GM12878 (cell line): ENCODE data around the gene C10orf67. TPM values are rescaled to one million over a fixed set of nuclear protein-coding genes. Genes with fewer than 3 reads are reported as not detected.

ENCODE experiments used
- ATAC-seq: fragments of 200-7000 bp; cut with Tn5 transposase; 3 replicates; pipeline ENCODE4 v1.9.1; 2020; ENCODE audit warnings: mild to moderate bottlenecking, moderate library complexity
- BruUV-seq: library from RNA; stranded (reverse); fragments of 400-500 nt; replicated peaks from 2 replicates; lab custom pipeline; 2021; lab: Mats Ljungman, UMichigan
- CTCF ChIA-PET: fragments of 300-600 bp; sonication (Branson Sonifier 250); formaldehyde crosslinking; extraction: SDS; loops from one replicate; lab custom pipeline; 2021; ENCODE audit warnings: inconsistent platforms; lab: Yijun Ruan, JAX
- POLR2A ChIA-PET: fragments of 350-600 bp; formaldehyde crosslinking; extraction: SDS; loops from one replicate; lab custom pipeline; 2021; ENCODE audit warnings: inconsistent platforms; lab: Charles Lee
- RAD21 ChIA-PET: fragments of 300-600 bp; sonication (Branson Sonifier 250); formaldehyde crosslinking; loops from one replicate; lab custom pipeline; 2023; ENCODE audit warnings: antibody characterized with exemption; ENCODE audit not compliant: unreplicated experiment; lab: Charles Lee
- SMC1A ChIA-PET: fragments of 300-600 bp; sonication (Branson Sonifier 250); formaldehyde crosslinking; loops from one replicate; lab custom pipeline; 2023; ENCODE audit not compliant: unreplicated experiment, uncharacterized antibody; lab: Charles Lee
- DNase-seq: peaks from one replicate; pipeline ENCODE4 v3.0.0-alpha.2; 2011; ENCODE audit warnings: low read depth, low spot score
- FAIRE-seq: peaks from 3 replicates; lab custom pipeline; 2011; peaks lifted over from hg19 to GRCh38; lab: Jason Lieb, UNC
- H2AFZ ChIP-seq: 2 replicates; pipeline ENCODE4 v1.6.0; 2011; ENCODE audit warnings: low read depth, low read length, control low read depth; ENCODE audit not compliant: control insufficient read depth
- H3K27ac ChIP-seq: 2 replicates; pipeline ENCODE4 v1.5.1; 2011; ENCODE audit warnings: control low read depth; ENCODE audit not compliant: control insufficient read depth, insufficient read depth
- H3K27me3 ChIP-seq, 2 experiments: replicated peaks in 1 of 2; 2 replicates each; pipeline versions ENCODE4 v1.6.0 to v1.6.1; 2011; ENCODE audit warnings: low read length in 1 of 2; ENCODE audit not compliant: control insufficient read depth in 2 of 2, insufficient read depth in 2 of 2
- H3K36me3 ChIP-seq, 2 experiments: 2 replicates each; pipeline ENCODE4 v1.5.1; 2011; ENCODE audit warnings: low read length in 1 of 2; ENCODE audit not compliant: control insufficient read depth in 2 of 2, insufficient read depth in 2 of 2
- H3K4me1 ChIP-seq: 2 replicates; pipeline ENCODE4 v1.6.1; 2011; ENCODE audit warnings: mild to moderate bottlenecking, low read length, moderate library complexity, mixed read lengths; ENCODE audit not compliant: control insufficient read depth, insufficient read depth
- H3K4me2 ChIP-seq: 2 replicates; pipeline ENCODE4 v1.6.0; 2011; ENCODE audit warnings: control low read depth; ENCODE audit not compliant: control insufficient read depth, insufficient read depth
- H3K4me3 ChIP-seq: fragments of 200-600 bp; sonication (generic); 2 replicates; pipeline ENCODE4 v1.5.1; 2016
- H3K79me2 ChIP-seq: 2 replicates; pipeline ENCODE4 v1.6.0; 2011; ENCODE audit warnings: low read length; ENCODE audit not compliant: control insufficient read depth, insufficient read depth
- H3K9ac ChIP-seq: 2 replicates; pipeline ENCODE4 v1.8.0; 2011; ENCODE audit warnings: low read length, control low read depth, mixed read lengths; ENCODE audit not compliant: control insufficient read depth, insufficient read depth
- H3K9me3 ChIP-seq: replicated peaks from 3 replicates; pipeline ENCODE4 v1.5.1; 2011; ENCODE audit warnings: mild to moderate bottlenecking, low read length; ENCODE audit not compliant: control insufficient read depth, insufficient read depth
- H4K20me1 ChIP-seq: 2 replicates; pipeline ENCODE4 v1.6.0; 2011; ENCODE audit not compliant: control insufficient read depth, insufficient read depth
- BCL11A ChIP-seq: IDR thresholded peaks from 2 replicates; pipeline ENCODE4 v1.6.1; 2011; ENCODE audit warnings: low read depth, low read length
- BHLHE40 ChIP-seq, 2 experiments: fragments of 450-650 bp in 1 of 2; IDR thresholded peaks; 2 replicates each; pipeline ENCODE4 v1.6.1; 2011 to 2017; ENCODE audit warnings: low read depth in 2 of 2, borderline replicate concordance in 1 of 2, improper control_type of control experiment in 1 of 2, low read length in 1 of 2, mild to moderate bottlenecking in 1 of 2
- CREM ChIP-seq: IDR thresholded peaks from 2 replicates; pipeline ENCODE4 v1.6.1; 2014; ENCODE audit warnings: antibody characterized with exemption, low read depth
- ESRRA ChIP-seq: IDR thresholded peaks from 2 replicates; pipeline ENCODE4 v1.6.1; 2012; ENCODE audit warnings: mild to moderate bottlenecking, low read length, improper control_type of control experiment
- ETV6 ChIP-seq, 2 experiments: fragments of 450-650 bp in 1 of 2; IDR thresholded peaks in 1 of 2; conservative IDR thresholded peaks in 1 of 2; 2 replicates each; pipeline ENCODE4 v1.6.1; 2014; ENCODE audit warnings: antibody characterized with exemption in 1 of 2, borderline replicate concordance in 1 of 2, low read depth in 1 of 2, mild to moderate bottlenecking in 1 of 2, moderate library complexity in 1 of 2
- FOXM1 ChIP-seq: IDR thresholded peaks from 2 replicates; pipeline ENCODE4 v1.6.1; 2012; ENCODE audit warnings: low read depth, mild to moderate bottlenecking, inconsistent platforms, low read length, moderate library complexity
- HDAC6 ChIP-seq: fragments of 200-600 bp; sonication (generic); IDR thresholded peaks from one replicate; pipeline ENCODE4 v1.8.0; 2017; ENCODE audit warnings: antibody characterized with exemption; ENCODE audit not compliant: unreplicated experiment
- IKZF2 ChIP-seq, 2 experiments: fragments of 450-650 bp; IDR thresholded peaks; 2 replicates each; pipeline ENCODE4 v1.6.1; 2017; ENCODE audit warnings: mild to moderate bottlenecking in 2 of 2, moderate library complexity in 2 of 2
- IRF4 ChIP-seq: IDR thresholded peaks from 2 replicates; pipeline ENCODE4 v1.6.1; 2011; ENCODE audit warnings: low read depth, low read length
- MEF2A ChIP-seq: IDR thresholded peaks from 2 replicates; pipeline ENCODE4 v1.6.1; 2011; ENCODE audit warnings: low read depth, mild to moderate bottlenecking, low read length, moderate library complexity; ENCODE audit not compliant: insufficient read depth
- MYB ChIP-seq: fragments of 150-350 bp; IDR thresholded peaks from 2 replicates; pipeline ENCODE4 v1.6.1; 2014; ENCODE audit warnings: mild to moderate bottlenecking, low read depth, low read length, borderline replicate concordance
- NFIC ChIP-seq: IDR thresholded peaks from 2 replicates; pipeline ENCODE4 v1.6.1; 2012; ENCODE audit warnings: low read depth, mild to moderate bottlenecking, inconsistent platforms, low read length, moderate library complexity
- RUNX3 ChIP-seq: IDR thresholded peaks from 2 replicates; pipeline ENCODE4 v1.6.1; 2012; ENCODE audit warnings: low read length, inconsistent platforms
- TBL1XR1 ChIP-seq: IDR thresholded peaks from 2 replicates; pipeline ENCODE4 v1.6.1; 2012; ENCODE audit warnings: low read depth, low read length, improper control_type of control experiment
- ZNF207 ChIP-seq: fragments of 450-650 bp; IDR thresholded peaks from 2 replicates; pipeline ENCODE4 v1.6.1; 2014; ENCODE audit warnings: antibody characterized with exemption, mild to moderate bottlenecking, borderline replicate concordance
- ZZZ3 ChIP-seq: IDR thresholded peaks from 2 replicates; pipeline ENCODE4 v1.6.1; 2011; ENCODE audit warnings: low read depth; ENCODE audit not compliant: control insufficient read depth, insufficient read length
- WGBS: methylation state at CpG from one replicate; pipeline ENCODE4 v1.1.6; 2016; ENCODE audit warnings: low lambda C conversion rate; ENCODE audit not compliant: insufficient replicate concordance, insufficient coverage; ENCODE audit errors: missing lambda C conversion rate; 5-methylcytosine and 5-hydroxymethylcytosine counted together
- in situ Hi-C: fragments of 300-500 bp; cut with MboI; formaldehyde crosslinking; loops from 9 replicates; pipeline ENCODE4 v1.14.3; 2018; ENCODE audit warnings: mixed read lengths
- intact Hi-C: fragments of 100-400 bp; cut with micrococcal nuclease; formaldehyde crosslinking; loops from one replicate; pipeline ENCODE4 v1.14.2; 2022; ENCODE audit not compliant: unreplicated experiment
- polyA plus RNA-seq, 11 experiments: library from polyadenylated mRNA; depleted of rRNA in 4 of 11; unstranded in 6 of 11; stranded (reverse) in 5 of 11; fragments of >200 nt; fragmentation: Nextera tagmentation in 4 of 11; fragmentation: Illumina TruSeq in 1 of 11; extraction: Ambion mirVana in 4 of 11; extraction: Trizol in 1 of 11; gene quantifications; 1 replicate in 1 of 11; 2 replicates in 10 of 11; pipeline versions ENCODE4 v1.2.1 to v1.2.3, GENCODE V29; 2011 to 2016; ENCODE audit warnings: inconsistent platforms in 2 of 11, missing spikeins in 2 of 11, low read depth in 1 of 11
- total RNA-seq, 4 experiments: library from RNA; depleted of rRNA in 3 of 4; stranded (reverse); fragments of >200 nt in 3 of 4; fragmentation: Illumina TruSeq in 1 of 4; extraction: Trizol in 1 of 4; gene quantifications; 2 replicates each; pipeline versions ENCODE4 v1.2.1 to v1.2.3, GENCODE V29; 2013 to 2021
- TF ChIP-seq, protein P1 (sequence below): fragments of 150-350 bp; IDR thresholded peaks from 2 replicates; pipeline ENCODE4 v1.6.1; 2014; ENCODE audit warnings: mild to moderate bottlenecking, low read depth, low read length
- TF ChIP-seq, protein P2 (sequence below): IDR thresholded peaks from 2 replicates; pipeline ENCODE4 v1.6.1; 2012; ENCODE audit warnings: low read length, inconsistent platforms
- TF ChIP-seq, protein P3 (sequence below): fragments of 450-650 bp; IDR thresholded peaks from 2 replicates; pipeline ENCODE4 v1.6.1; 2016; ENCODE audit warnings: mild to moderate bottlenecking

The C10orf67 gene
- total and polyA plus RNA-seq, 10 of the 15 experiments (the other 5 are each of a cell fraction or from before 2014, with no cell fraction given): 0.06 TPM; not detected in 9

DNA sequence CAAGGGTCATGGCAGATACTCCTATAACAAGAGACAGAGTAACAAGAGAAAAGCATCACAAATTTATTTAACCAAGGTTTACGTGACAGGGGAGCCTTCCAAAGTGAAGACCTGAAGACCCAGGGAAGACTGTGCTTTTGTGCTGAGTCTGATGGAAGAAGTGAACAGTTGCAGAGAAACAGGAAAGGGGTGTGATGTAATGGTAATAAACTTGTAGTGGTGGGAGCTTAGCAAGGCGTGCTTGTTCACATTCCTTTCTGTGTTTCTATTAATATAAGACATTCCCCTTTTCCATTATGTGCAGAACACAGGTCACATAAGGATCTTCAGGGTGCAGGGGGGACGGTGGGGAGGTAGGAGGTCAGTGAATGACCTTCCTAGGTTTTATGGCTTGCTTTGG lies 25.5 kb upstream of the C10orf67 start (continued):
- TF ChIP-seq IRF4 (no peak), CREM (no peak), ZNF207 (no peak), ESRRA (no peak), ZZZ3 (no peak), TBL1XR1 (no peak)
- TF ChIP-seq, protein P1, sequence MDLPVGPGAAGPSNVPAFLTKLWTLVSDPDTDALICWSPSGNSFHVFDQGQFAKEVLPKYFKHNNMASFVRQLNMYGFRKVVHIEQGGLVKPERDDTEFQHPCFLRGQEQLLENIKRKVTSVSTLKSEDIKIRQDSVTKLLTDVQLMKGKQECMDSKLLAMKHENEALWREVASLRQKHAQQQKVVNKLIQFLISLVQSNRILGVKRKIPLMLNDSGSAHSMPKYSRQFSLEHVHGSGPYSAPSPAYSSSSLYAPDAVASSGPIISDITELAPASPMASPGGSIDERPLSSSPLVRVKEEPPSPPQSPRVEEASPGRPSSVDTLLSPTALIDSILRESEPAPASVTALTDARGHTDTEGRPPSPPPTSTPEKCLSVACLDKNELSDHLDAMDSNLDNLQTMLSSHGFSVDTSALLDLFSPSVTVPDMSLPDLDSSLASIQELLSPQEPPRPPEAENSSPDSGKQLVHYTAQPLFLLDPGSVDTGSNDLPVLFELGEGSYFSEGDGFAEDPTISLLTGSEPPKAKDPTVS: no peak
- TF ChIP-seq, all 136 proteins: peak for 0

DNA sequence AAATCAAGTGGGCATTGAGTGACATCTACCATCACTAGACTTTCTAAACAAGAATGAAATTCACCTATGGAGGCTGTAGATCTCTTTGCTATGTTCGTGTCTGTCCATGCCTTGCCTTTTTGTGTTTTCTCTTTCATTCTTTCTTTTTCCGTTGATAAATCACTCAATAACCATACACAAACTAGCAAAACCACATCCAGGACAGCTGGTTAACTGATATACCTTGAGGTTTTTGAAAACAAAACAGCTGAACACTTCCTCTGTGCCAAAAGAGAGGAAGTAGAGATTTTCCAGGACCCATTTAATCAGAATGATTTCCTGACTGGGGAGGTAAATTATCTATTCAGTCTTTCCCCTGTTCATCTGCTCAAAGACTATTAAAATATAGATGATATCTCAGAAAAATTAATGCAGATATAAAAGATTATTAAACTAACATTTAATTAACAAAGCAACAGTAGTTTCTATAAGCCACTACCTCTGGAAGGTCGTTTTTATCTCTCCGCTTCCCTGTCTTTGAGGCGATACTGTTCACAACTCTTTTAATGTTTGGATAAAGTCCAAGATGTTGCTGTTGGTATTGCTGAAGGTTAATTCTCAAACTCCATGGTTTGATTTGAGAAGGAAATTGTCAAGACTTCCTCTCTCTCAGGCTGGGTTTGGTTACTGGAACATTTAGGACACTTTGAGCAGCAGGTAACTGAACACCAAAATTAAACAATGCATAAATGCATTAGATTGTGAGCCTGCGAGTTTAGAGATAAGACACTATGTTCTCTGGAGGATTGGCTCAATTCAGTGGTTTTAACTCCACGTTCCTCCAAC lies 24.4 kb upstream of the C10orf67 start:
- whole genome bisulfite sequencing: 41% methylated on average over 7 of the region's 7 CpGs
- intact Hi-C loops (loop anchor here (1.0 kb wide), 1 partner anchor 69 kb away; no protein-coding TSS in a partner anchor), in situ Hi-C loops (no loop called here)
- H3K4me1 ChIP-seq: peaks cover 23% of the 10 kb centered on the region
- DNase-seq (peak; percentile 68), FAIRE-seq (peak; percentile 78), ATAC-seq (peak; percentile 73)
- ChIA-PET SMC1A (no interaction called here), RAD21 (no interaction called here), CTCF (no interaction called here), POLR2A (no interaction called here)
- no TSS peak for BruUV-seq
- H4K20me1 ChIP-seq: no peaks in the 10 kb centered on the region
- H3K27ac ChIP-seq: no peak overlapping the region
- H3K9me3 ChIP-seq: no peaks in the 10 kb centered on the region
- no peaks in the 10 kb centered on the region for H3K27me3 ChIP-seq
- H3K4me3 ChIP-seq: peak overlapping the region; percentile 26; the same call in 1 of the 2 replicates
- H3K79me2 ChIP-seq: no peaks in the 10 kb centered on the region
- H3K4me2 ChIP-seq: peak overlapping the region; percentile 58
- no peak overlapping the region for H2AFZ ChIP-seq
- H3K9ac ChIP-seq: no peak overlapping the region
- H3K36me3 ChIP-seq: no peaks in the 10 kb centered on the region
- TF ChIP-seq, protein P2, sequence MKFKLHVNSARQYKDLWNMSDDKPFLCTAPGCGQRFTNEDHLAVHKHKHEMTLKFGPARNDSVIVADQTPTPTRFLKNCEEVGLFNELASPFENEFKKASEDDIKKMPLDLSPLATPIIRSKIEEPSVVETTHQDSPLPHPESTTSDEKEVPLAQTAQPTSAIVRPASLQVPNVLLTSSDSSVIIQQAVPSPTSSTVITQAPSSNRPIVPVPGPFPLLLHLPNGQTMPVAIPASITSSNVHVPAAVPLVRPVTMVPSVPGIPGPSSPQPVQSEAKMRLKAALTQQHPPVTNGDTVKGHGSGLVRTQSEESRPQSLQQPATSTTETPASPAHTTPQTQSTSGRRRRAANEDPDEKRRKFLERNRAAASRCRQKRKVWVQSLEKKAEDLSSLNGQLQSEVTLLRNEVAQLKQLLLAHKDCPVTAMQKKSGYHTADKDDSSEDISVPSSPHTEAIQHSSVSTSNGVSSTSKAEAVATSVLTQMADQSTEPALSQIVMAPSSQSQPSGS: peak; percentile 43; the same call in 1 of the 2 replicates
- TF ChIP-seq BCL11A (0 out of 2 replicates have a peak, but pooled peaks have one; percentile 12), MEF2A (0 out of 2 replicates have a peak, but pooled peaks have one; percentile 26), NFIC (peak; percentile 81), HDAC6 (no peak), IKZF2 (IDR thresholded peaks at IDR 0.05) (peak; percentile 51 to 80; a peak in 3 of 4 replicates), RUNX3 (peak; percentile 94), MYB (0 out of 2 replicates have a peak, but pooled peaks have one; percentile 55), FOXM1 (peak; percentile 58; the same call in 1 of the 2 replicates), ETV6 (conservative IDR thresholded peaks at IDR 0.05 in 1 of 2, IDR thresholded peaks at IDR 0.05 in 1 of 2; ENCODE audit: borderline replicate concordance in 1 of 2, low read depth in 1 of 2) (peak in 1 of 2 experiments; percentile 58; a peak in 1 of 4 replicates), BHLHE40 (IDR thresholded peaks at IDR 0.05; ENCODE audit: borderline replicate concordance in 1 of 2, low read depth in 2 of 2, low read length in 1 of 2) (0 out of 4 replicates have a peak, but pooled peaks of 1 of the 2 experiments have one; percentile 36)
- TF ChIP-seq, protein P3, sequence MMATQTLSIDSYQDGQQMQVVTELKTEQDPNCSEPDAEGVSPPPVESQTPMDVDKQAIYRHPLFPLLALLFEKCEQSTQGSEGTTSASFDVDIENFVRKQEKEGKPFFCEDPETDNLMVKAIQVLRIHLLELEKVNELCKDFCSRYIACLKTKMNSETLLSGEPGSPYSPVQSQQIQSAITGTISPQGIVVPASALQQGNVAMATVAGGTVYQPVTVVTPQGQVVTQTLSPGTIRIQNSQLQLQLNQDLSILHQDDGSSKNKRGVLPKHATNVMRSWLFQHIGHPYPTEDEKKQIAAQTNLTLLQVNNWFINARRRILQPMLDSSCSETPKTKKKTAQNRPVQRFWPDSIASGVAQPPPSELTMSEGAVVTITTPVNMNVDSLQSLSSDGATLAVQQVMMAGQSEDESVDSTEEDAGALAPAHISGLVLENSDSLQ: peak; percentile 47
